Osteoblast (primary cell): Measurements from ENCODE around the gene ANO7. TPM values are rescaled to one million over a fixed set of nuclear protein-coding genes. Genes with fewer than 3 reads are reported as not detected.

Source experiments
- DNase-seq: peaks from one replicate; pipeline ENCODE4 v3.0.0; 2011; ENCODE audit warnings: low spot score, mixed read lengths; ENCODE audit not compliant: insufficient read length; ENCODE audit errors: missing footprints
- H2AFZ ChIP-seq: 2 replicates; pipeline ENCODE4 v1.6.0; 2011; ENCODE audit warnings: mild to moderate bottlenecking, low read length
- H3K27ac ChIP-seq: 2 replicates; pipeline ENCODE4 v1.5.1; 2011; ENCODE audit warnings: mild to moderate bottlenecking, low read depth, low read length, moderate library complexity
- H3K27me3 ChIP-seq: 2 replicates; pipeline ENCODE4 v1.6.0; 2012; ENCODE audit warnings: mild to moderate bottlenecking, control low read depth, inconsistent platforms, low read length, moderate library complexity; ENCODE audit not compliant: insufficient read depth
- H3K36me3 ChIP-seq: 2 replicates; pipeline ENCODE4 v1.5.1; 2011; ENCODE audit warnings: mild to moderate bottlenecking, low read length, control low read depth, moderate library complexity; ENCODE audit not compliant: insufficient read depth
- H3K4me1 ChIP-seq: 2 replicates; pipeline ENCODE4 v1.5.1; 2011; ENCODE audit warnings: mild to moderate bottlenecking, low read length, control low read depth, moderate library complexity; ENCODE audit not compliant: insufficient read depth
- H3K4me2 ChIP-seq: 2 replicates; pipeline ENCODE4 v1.6.0; 2011; ENCODE audit warnings: mild to moderate bottlenecking, low read length; ENCODE audit not compliant: insufficient read depth
- H3K4me3 ChIP-seq: fragments of 200-600 bp; sonication (generic); 3 replicates; pipeline ENCODE4 v1.5.1; 2012; ENCODE audit warnings: mild to moderate bottlenecking, low read length, inconsistent platforms; ENCODE audit not compliant: insufficient read depth
- H3K79me2 ChIP-seq: 2 replicates; pipeline ENCODE4 v1.6.0; 2012; ENCODE audit warnings: mild to moderate bottlenecking, low read length, control low read depth, inconsistent platforms; ENCODE audit not compliant: insufficient read depth
- H3K9me3 ChIP-seq: 2 replicates; pipeline ENCODE4 v1.5.1; 2011; ENCODE audit warnings: low read depth, low read length, control low read depth
- H4K20me1 ChIP-seq: 2 replicates; pipeline ENCODE4 v1.6.0; 2012; ENCODE audit warnings: mild to moderate bottlenecking, low read length, control low read depth; ENCODE audit not compliant: insufficient read depth
- total RNA-seq: library from RNA; depleted of rRNA; stranded (reverse); fragments of >200 nt; gene quantifications from 2 replicates; pipeline ENCODE4 v1.2.3, GENCODE V29; 2012
- TF ChIP-seq, protein P1 (sequence below): IDR thresholded peaks from 2 replicates; pipeline ENCODE4 v1.5.1; 2011; ENCODE audit warnings: mild to moderate bottlenecking, low read depth, low read length, moderate library complexity; ENCODE audit errors: extremely low read depth

ANO7 gene
- total RNA-seq, 1 donor, result 1.8 TPM

DNA sequence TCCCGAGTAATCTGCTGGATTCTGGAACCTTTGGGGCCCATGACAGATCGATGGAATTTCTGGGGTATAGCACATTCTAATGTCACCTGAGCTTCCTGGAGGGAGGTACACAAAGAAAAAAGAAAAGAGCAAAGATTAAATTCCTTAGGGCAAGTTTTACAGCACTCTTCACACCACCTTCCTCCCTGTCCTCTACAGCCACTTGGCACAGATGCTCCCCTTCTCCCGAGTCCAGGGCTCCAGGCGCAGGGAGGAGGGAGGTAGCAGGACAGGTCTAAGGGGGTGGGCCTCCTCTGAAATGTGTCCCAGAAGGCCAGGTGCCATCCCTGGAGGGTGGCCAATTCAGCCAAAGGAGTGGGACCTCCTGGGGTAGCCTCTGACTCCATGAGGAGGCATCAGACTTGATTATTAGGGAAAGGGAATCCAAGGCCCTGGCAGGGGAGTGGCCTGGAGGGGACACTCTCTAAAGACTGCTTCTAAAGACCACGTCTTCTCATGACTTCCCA, 50.3 kb downstream of the ANO7 start:
- peaks cover 93% of the 10 kb centered on the region for H4K20me1 ChIP-seq
- H3K79me2 ChIP-seq, result peaks cover 95% of the 10 kb centered on the region
- H3K36me3 ChIP-seq, result peaks cover 98% of the 10 kb centered on the region

DNA sequence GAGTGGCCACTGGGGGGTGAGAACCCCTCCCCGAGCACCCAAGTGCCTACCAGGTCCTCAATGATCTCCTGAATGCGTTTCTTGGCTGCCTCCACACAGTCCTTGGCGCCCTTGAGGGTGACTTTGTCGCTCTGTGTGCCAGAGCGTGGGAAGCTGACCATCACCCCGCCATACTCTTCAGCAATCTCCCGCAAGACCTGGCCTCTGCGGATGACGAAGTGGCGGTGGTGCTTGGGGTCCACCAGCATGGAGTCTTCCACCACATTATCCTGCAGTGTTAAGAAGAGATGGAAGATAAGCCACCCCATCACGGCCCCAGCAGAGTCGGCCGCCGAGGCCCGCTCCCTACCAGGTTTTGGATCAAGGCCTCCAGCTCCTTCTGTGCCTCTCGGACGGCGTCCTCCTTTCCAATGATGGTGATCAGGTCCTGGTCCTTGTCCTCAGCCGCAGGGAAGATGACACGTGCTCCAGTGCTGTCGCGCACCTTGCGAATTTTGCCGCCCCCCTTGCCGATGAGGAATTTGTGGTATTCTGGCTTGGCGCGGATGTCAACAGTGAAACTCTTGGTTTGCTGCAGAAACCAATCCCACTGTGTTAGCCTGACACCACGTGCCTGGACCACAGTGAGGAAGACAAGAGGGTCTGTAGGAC, 51.2 kb downstream of the ANO7 start:
- Histone ChIP-seq H3K27me3 (no peaks in the 10 kb centered on the region), H3K4me2 (no peak overlapping the region), H3K4me3 (no peak overlapping the region), H2AFZ (no peak overlapping the region), H3K27ac (no peak overlapping the region), H3K36me3 (peaks cover 98% of the 10 kb centered on the region), H3K9me3 (no peaks in the 10 kb centered on the region), H3K4me1 (no peaks in the 10 kb centered on the region), H4K20me1 (peaks cover 92% of the 10 kb centered on the region), H3K79me2 (peaks cover 95% of the 10 kb centered on the region)
- TF ChIP-seq, protein P1, sequence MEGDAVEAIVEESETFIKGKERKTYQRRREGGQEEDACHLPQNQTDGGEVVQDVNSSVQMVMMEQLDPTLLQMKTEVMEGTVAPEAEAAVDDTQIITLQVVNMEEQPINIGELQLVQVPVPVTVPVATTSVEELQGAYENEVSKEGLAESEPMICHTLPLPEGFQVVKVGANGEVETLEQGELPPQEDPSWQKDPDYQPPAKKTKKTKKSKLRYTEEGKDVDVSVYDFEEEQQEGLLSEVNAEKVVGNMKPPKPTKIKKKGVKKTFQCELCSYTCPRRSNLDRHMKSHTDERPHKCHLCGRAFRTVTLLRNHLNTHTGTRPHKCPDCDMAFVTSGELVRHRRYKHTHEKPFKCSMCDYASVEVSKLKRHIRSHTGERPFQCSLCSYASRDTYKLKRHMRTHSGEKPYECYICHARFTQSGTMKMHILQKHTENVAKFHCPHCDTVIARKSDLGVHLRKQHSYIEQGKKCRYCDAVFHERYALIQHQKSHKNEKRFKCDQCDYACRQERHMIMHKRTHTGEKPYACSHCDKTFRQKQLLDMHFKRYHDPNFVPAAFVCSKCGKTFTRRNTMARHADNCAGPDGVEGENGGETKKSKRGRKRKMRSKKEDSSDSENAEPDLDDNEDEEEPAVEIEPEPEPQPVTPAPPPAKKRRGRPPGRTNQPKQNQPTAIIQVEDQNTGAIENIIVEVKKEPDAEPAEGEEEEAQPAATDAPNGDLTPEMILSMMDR, result no peak
- DNase-seq, result peak; percentile 78

More for the DNA sequence above, 50.3 kb downstream of the ANO7 start:
- no peak overlapping the region for H3K27ac ChIP-seq
- H3K4me3 ChIP-seq, result no peak overlapping the region
- no peak overlapping the region for H3K4me2 ChIP-seq
- H2AFZ ChIP-seq, result no peak overlapping the region
- TF ChIP-seq, protein P1, result no peak
- DNase-seq, result peak; percentile 31
- no peaks in the 10 kb centered on the region for H3K27me3 ChIP-seq
- no peaks in the 10 kb centered on the region for H3K4me1 ChIP-seq
- no peaks in the 10 kb centered on the region for H3K9me3 ChIP-seq

DNA sequence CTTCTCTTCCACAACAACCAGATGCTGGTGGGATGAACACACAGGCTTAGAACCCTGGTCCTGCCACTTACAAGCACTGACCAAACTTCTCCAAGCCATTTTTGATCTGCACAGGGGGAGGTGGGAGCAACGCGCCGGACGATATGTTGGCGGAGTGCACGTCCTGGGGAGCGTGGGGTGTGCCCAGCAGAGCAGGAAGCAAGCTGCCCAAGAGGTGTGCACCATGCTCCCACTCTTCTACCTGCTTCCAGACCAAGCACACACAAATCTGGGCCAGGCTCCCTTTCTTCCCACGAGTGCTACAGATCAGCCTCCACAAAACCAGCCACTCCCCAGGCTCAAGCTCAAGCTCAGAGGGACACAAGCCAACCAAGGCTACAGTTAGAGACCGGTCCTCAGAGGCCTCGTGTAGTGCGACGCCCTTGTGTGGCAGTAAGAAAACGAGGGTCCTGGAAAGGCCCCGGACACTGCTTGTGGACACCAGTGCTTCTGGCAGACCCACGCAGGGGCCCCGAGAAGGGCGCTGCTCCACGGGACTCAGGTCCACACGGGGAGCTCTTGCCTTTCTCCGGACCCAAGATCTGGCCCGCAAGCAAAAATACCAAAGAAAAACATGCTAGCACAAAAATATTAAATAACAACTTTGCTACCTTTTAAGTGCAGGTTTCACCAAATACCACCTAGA, 52.0 kb downstream of the ANO7 start:
- peaks cover 86% of the 10 kb centered on the region for H4K20me1 ChIP-seq
- peaks cover 92% of the 10 kb centered on the region for H3K79me2 ChIP-seq
- TF ChIP-seq, protein P1, result no peak
- no peaks in the 10 kb centered on the region for H3K9me3 ChIP-seq
- no peak overlapping the region for H2AFZ ChIP-seq
- H3K27ac ChIP-seq, result no peak overlapping the region
- no peaks in the 10 kb centered on the region for H3K27me3 ChIP-seq
- no peak overlapping the region for H3K4me2 ChIP-seq
- DNase-seq, result peak; percentile 57
- H3K4me3 ChIP-seq, result no peak overlapping the region
- H3K4me1 ChIP-seq, result no peaks in the 10 kb centered on the region
- peaks cover 96% of the 10 kb centered on the region for H3K36me3 ChIP-seq

DNA sequence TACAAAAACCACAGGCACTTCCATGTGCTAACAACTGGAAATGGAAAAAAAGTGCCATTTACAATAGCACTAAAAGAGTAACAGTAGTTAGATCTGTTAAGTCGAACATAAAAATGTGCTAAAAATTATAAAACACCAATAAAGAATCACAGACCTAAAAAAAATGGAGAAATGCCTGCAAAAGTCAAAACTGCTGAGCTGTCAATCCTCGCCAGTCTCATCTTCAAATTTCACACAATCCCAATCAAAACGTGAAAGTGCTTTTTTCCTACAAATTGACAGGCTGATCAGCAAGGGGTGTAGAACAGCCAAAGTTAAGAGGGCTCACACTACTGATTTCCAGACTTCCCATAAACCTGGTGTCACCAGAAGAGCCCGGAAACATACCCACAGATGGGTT, 53.2 kb downstream of the ANO7 start:
- Histone ChIP-seq H2AFZ (no peak overlapping the region), H3K27me3 (no peaks in the 10 kb centered on the region), H3K4me3 (no peak overlapping the region), H4K20me1 (peaks cover 77% of the 10 kb centered on the region), H3K79me2 (peaks cover 91% of the 10 kb centered on the region), H3K36me3 (peaks cover 96% of the 10 kb centered on the region), H3K4me2 (no peak overlapping the region), H3K27ac (no peak overlapping the region), H3K4me1 (no peaks in the 10 kb centered on the region), H3K9me3 (no peaks in the 10 kb centered on the region)
- TF ChIP-seq, protein P1, result no peak
- DNase-seq, result no peak
